K562 (cell line): ENCODE data around the gene SLC8A2. TPM values are rescaled to one million over a fixed set of nuclear protein-coding genes. Genes with fewer than 3 reads are reported as not detected.
A peak's percentile ranks its signal among the peaks of the same experiment; 100 is the strongest.
"Not testable (repeated sequence)": the region's sequence is repeated elsewhere in the genome, so short reads cannot be mapped to it uniquely, and the experiment has no call there.

Experiments
- ATAC-seq: fragments of 200-7000 bp; cut with Tn5 transposase; 3 replicates; pipeline ENCODE4 v1.9.1; 2020; ENCODE audit warnings: moderate library complexity
- BruUV-seq: library from RNA; stranded (reverse); fragments of 400-500 nt; replicated peaks from 2 replicates; lab custom pipeline; 2021; lab: Mats Ljungman, UMichigan
- CTCF ChIA-PET: fragments of 300-600 bp; formaldehyde crosslinking; extraction: SDS; loops from one replicate; lab custom pipeline; 2021; ENCODE audit warnings: low intra/inter-chr PET ratio; lab: Yijun Ruan, JAX
- POLR2A ChIA-PET: fragments of 300-600, 350-650 bp; sonication (Branson Sonifier 250); formaldehyde crosslinking; extraction: SDS; loops from one replicate; lab custom pipeline; 2021; ENCODE audit warnings: antibody characterized with exemption, inconsistent platforms; lab: Yijun Ruan, JAX
- DNase-seq, 4 experiments: peaks; one replicate each; pipeline versions ENCODE4 v3.0.0 to v3.0.0-alpha.2; 2011 to 2018; ENCODE audit warnings: low spot score in 3 of 4, mixed read lengths in 3 of 4; ENCODE audit errors: extremely low read depth in 1 of 4
- FAIRE-seq: peaks from 2 replicates; lab custom pipeline; 2011; peaks lifted over from hg19 to GRCh38; lab: Jason Lieb, UNC
- H2AFZ ChIP-seq: 2 replicates; pipeline ENCODE4 v1.6.0; 2011; ENCODE audit warnings: low read depth, low read length, control low read depth, inconsistent platforms
- H3K27ac ChIP-seq: fragments of 200-600 bp; 3 replicates; pipeline ENCODE4 v1.8.0; 2011; ENCODE audit warnings: low read depth, mild to moderate bottlenecking, control low read depth, inconsistent platforms, low read length, moderate library complexity, mixed read lengths; ENCODE audit errors: extremely low read depth
- H3K27me3 ChIP-seq, 2 experiments: fragments of 300-600 bp in 1 of 2; 2 replicates in 1 of 2; 3 replicates in 1 of 2; pipeline versions ENCODE4 v1.6.0 to v1.8.0; 2011; ENCODE audit warnings: inconsistent platforms in 2 of 2, low read length in 2 of 2, mild to moderate bottlenecking in 1 of 2, mixed read lengths in 1 of 2, moderate library complexity in 1 of 2; ENCODE audit not compliant: control insufficient read depth in 2 of 2, insufficient read depth in 2 of 2
- H3K36me3 ChIP-seq: fragments of 300-600 bp; 3 replicates; pipeline ENCODE4 v1.8.0; 2011; ENCODE audit warnings: mild to moderate bottlenecking, low read length, inconsistent platforms; ENCODE audit not compliant: control insufficient read depth, insufficient read depth
- H3K4me1 ChIP-seq, 2 experiments: fragments of 200-600 bp in 1 of 2; replicated peaks in 1 of 2; 2 replicates in 1 of 2; 3 replicates in 1 of 2; pipeline versions ENCODE4 v1.5.1 to v1.8.0; 2011; ENCODE audit warnings: inconsistent platforms in 2 of 2, low read length in 2 of 2, mild to moderate bottlenecking in 1 of 2, mixed read lengths in 1 of 2, moderate library complexity in 1 of 2; ENCODE audit not compliant: control insufficient read depth in 2 of 2, insufficient read depth in 2 of 2
- H3K4me2 ChIP-seq: 2 replicates; pipeline ENCODE4 v1.6.1; 2011; ENCODE audit warnings: low read length, control low read depth, inconsistent platforms, mixed read lengths; ENCODE audit not compliant: insufficient read depth
- H3K4me3 ChIP-seq: fragments of 200-600 bp; sonication (generic), shearing (Covaris generic); 2 replicates; pipeline ENCODE4 v1.5.1; 2016; ENCODE audit warnings: control low read depth, inconsistent platforms
- H3K79me2 ChIP-seq: fragments of 200-600 bp; 3 replicates; pipeline ENCODE4 v1.8.0; 2011; ENCODE audit warnings: low read length, inconsistent platforms; ENCODE audit not compliant: control insufficient read depth, insufficient read depth
- H3K9ac ChIP-seq, 2 experiments: 2 replicates each; pipeline versions ENCODE4 v1.6.0 to v1.6.1; 2011; ENCODE audit warnings: low read depth in 2 of 2, low read length in 2 of 2, control low read depth in 1 of 2, inconsistent platforms in 1 of 2, mild to moderate bottlenecking in 1 of 2, mixed read lengths in 1 of 2; ENCODE audit not compliant: insufficient read depth in 1 of 2
- H3K9me1 ChIP-seq: one replicate; pipeline ENCODE4 v1.6.0; 2011; ENCODE audit warnings: inconsistent platforms, mild to moderate bottlenecking, low read length, moderate library complexity; ENCODE audit not compliant: control insufficient read depth, insufficient read depth
- H3K9me3 ChIP-seq: replicated peaks from 2 replicates; pipeline ENCODE4 v1.5.1; 2011; ENCODE audit warnings: low read depth, low read length, inconsistent platforms; ENCODE audit not compliant: control insufficient read depth, insufficient read depth
- H4K20me1 ChIP-seq: replicated peaks from 2 replicates; pipeline ENCODE4 v1.6.1; 2011; ENCODE audit warnings: low read length, inconsistent platforms, mixed read lengths; ENCODE audit not compliant: control insufficient read depth, insufficient read depth
- BRF1 ChIP-seq: IDR thresholded peaks from 3 replicates; pipeline ENCODE4 v1.6.1; 2011; ENCODE audit warnings: borderline replicate concordance, mild to moderate bottlenecking; ENCODE audit not compliant: insufficient read length; ENCODE audit errors: extremely low read depth
- CBX2 ChIP-seq: fragments of 200-600 bp; sonication (generic); IDR thresholded peaks from one replicate; pipeline ENCODE4 v1.6.1; 2012; ENCODE audit warnings: mild to moderate bottlenecking, low read length, inconsistent platforms; ENCODE audit not compliant: insufficient read depth, poor library complexity, severe bottlenecking
- NFE2 ChIP-seq: IDR thresholded peaks from 2 replicates; pipeline ENCODE4 v1.6.1; 2014; ENCODE audit warnings: antibody characterized with exemption, low read depth
- RCOR1 ChIP-seq, 2 experiments: IDR thresholded peaks; 2 replicates each; pipeline ENCODE4 v1.6.1; 2012; ENCODE audit warnings: low read depth in 2 of 2, low read length in 2 of 2, borderline replicate concordance in 1 of 2, improper control_type of control experiment in 1 of 2
- ZNF133 ChIP-seq: fragments of 250-450 bp; sonication (Bioruptor Pico); IDR thresholded peaks from 2 replicates; pipeline ENCODE4 v1.4.0; 2020; ENCODE audit warnings: mild to moderate bottlenecking
- WGBS: fragments of 100-300 bp; shearing (Covaris generic); methylation state at CpG from one replicate; pipeline ENCODE4 v1.1.6; 2016; ENCODE audit warnings: low coverage, mixed read lengths; ENCODE audit not compliant: insufficient coverage; ENCODE audit errors: missing lambda C conversion rate; 5-methylcytosine and 5-hydroxymethylcytosine counted together
- in situ Hi-C: fragments of 300-500 bp; cut with MboI; formaldehyde crosslinking; loops from 4 replicates; pipeline ENCODE4 v1.15.0; 2018; ENCODE audit warnings: inconsistent platforms, mixed read lengths
- intact Hi-C: fragments of 100-400 bp; cut with micrococcal nuclease; formaldehyde crosslinking; loops from 2 replicates; pipeline ENCODE4 v1.14.2; 2022
- polyA plus RNA-seq, 8 experiments: library from polyadenylated mRNA; depleted of rRNA in 4 of 8; stranded (reverse) in 5 of 8; unstranded in 3 of 8; fragments of >200 nt; fragmentation: Nextera tagmentation in 2 of 8; fragmentation: Illumina TruSeq in 1 of 8; extraction: Ambion mirVana in 2 of 8; extraction: Trizol in 1 of 8; gene quantifications; 2 replicates each; pipeline versions ENCODE4 v1.2.1 to v1.2.3, GENCODE V29; 2011 to 2014; ENCODE audit warnings: inconsistent platforms in 1 of 8, missing spikeins in 1 of 8
- total RNA-seq, 7 experiments: library from RNA; depleted of rRNA in 6 of 7; stranded (reverse); fragments of >200 nt in 6 of 7; fragmentation: Illumina TruSeq in 2 of 7; extraction: Trizol in 2 of 7; gene quantifications; 2 replicates each; pipeline versions ENCODE4 v1.2.1 to v1.2.3, GENCODE V29; 2011 to 2021; ENCODE audit warnings: low replicate concordance in 1 of 7
- TF ChIP-seq, protein P1 (sequence below), 3 experiments: fragments of 200-800 bp in 1 of 3; fragments of 250-450 bp in 1 of 3; fragments of 450-650 bp in 1 of 3; sonication (Bioruptor Pico) in 1 of 3; sonication (Bioruptor generic) in 1 of 3; formaldehyde crosslinking in 1 of 3; IDR thresholded peaks; 2 replicates each; pipeline versions ENCODE4 v1.6.1 to v1.8.0; 2016 to 2022; ENCODE audit warnings: mild to moderate bottlenecking in 2 of 3, missing genetic modification characterization in 2 of 3, missing compliant biosample characterization in 1 of 3, moderate library complexity in 1 of 3

Gene SLC8A2
- total and polyA plus RNA-seq, 9 of the 15 experiments (the other 6 are each of a cell fraction or from before 2014, with no cell fraction given) = 0.07 to 0.66 (median 0.24) TPM; not detected in 3

DNA sequence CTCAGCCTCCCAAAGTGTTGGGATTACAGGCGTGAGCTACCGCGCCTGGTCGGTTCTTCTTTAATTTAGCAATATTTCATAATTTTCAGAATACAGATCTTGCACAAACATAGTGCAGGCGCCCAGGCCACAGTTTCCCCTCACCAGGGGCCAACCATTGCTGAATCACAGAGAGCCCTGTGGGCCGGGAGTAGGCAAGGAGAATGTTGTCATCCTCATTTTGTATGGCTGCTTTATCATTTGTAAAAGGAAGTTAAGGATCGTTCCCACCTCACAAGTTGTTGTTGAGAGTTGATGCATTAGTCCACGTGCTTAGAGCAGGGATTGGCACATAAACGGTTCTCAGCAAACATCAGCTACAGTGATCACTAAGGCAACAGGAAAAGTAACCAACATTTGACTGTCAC is 82.5 kb downstream of the SLC8A2 start (continued):
- TF ChIP-seq, protein P1, sequence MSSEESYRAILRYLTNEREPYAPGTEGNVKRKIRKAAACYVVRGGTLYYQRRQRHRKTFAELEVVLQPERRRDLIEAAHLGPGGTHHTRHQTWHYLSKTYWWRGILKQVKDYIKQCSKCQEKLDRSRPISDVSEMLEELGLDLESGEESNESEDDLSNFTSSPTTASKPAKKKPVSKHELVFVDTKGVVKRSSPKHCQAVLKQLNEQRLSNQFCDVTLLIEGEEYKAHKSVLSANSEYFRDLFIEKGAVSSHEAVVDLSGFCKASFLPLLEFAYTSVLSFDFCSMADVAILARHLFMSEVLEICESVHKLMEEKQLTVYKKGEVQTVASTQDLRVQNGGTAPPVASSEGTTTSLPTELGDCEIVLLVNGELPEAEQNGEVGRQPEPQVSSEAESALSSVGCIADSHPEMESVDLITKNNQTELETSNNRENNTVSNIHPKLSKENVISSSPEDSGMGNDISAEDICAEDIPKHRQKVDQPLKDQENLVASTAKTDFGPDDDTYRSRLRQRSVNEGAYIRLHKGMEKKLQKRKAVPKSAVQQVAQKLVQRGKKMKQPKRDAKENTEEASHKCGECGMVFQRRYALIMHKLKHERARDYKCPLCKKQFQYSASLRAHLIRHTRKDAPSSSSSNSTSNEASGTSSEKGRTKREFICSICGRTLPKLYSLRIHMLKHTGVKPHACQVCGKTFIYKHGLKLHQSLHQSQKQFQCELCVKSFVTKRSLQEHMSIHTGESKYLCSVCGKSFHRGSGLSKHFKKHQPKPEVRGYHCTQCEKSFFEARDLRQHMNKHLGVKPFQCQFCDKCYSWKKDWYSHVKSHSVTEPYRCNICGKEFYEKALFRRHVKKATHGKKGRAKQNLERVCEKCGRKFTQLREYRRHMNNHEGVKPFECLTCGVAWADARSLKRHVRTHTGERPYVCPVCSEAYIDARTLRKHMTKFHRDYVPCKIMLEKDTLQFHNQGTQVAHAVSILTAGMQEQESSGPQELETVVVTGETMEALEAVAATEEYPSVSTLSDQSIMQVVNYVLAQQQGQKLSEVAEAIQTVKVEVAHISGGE (CRISPR knock-in tag; IDR thresholded peaks at IDR 0.05) = no peak
- TF ChIP-seq ZNF133 (CRISPR knock-in tag) (no peak), CBX2 (no peak), BRF1 (no peak)
- TF ChIP-seq, all 486 proteins: peak for 0

DNA sequence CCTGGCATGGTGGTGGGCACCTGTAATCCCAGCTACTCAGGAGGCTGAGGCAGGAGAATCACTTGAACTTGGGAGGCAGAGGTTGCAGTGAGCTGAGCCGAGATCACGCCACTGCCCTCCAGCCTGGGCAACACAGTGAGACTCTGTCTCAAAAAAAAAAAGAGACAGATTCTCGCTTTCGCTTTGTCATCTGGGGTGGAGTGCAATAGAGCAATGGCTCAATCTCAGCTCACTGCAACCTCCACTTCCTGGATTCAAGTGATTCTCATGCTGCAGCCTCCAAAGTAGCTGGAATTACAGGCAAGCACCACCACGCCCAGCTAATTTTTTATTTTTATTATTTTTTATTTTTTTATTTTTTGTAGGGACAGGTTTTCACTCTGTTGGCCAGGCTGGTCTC is 83.0 kb downstream of the SLC8A2 start:
- not testable (repeated sequence) for ATAC-seq, FAIRE-seq, H3K4me1 ChIP-seq

More for the DNA sequence above, 83.0 kb downstream of the SLC8A2 start:
- H2AFZ ChIP-seq, CTCF ChIA-PET, H3K9ac ChIP-seq, in situ Hi-C loops, H3K9me1 ChIP-seq, H4K20me1 ChIP-seq, H3K36me3 ChIP-seq, BruUV-seq, DNase-seq, H3K9me3 ChIP-seq, intact Hi-C loops, H3K4me3 ChIP-seq, H3K4me2 ChIP-seq, H3K27ac ChIP-seq, H3K79me2 ChIP-seq: not testable (repeated sequence)
- 11% methylated on average over 5 of the region's 5 CpGs for WGBS
- H3K27me3 ChIP-seq = peaks cover 6 to 18% of the 10 kb centered on the region in 2 experiments; a peak in 4 of 5 replicates
- TF ChIP-seq NFE2 (0 out of 2 replicates have a peak, but pooled peaks have one; percentile 11), RCOR1 (IDR thresholded peaks at IDR 0.05; ENCODE audit: borderline replicate concordance in 1 of 2, low read depth in 2 of 2, low read length in 2 of 2) (peak in 1 of 2 experiments; percentile 17; a peak in 1 of 4 replicates)
- POLR2A ChIA-PET = interaction anchor here (1.0 kb wide), 1 partner anchor 24 kb away, joined by 3 read pairs; no protein-coding TSS in a partner anchor
